ENCODE measurements around the gene SIGLEC9. TPM values are rescaled to one million over a fixed set of nuclear protein-coding genes. Genes with fewer than 3 reads are reported as not detected.

The SIGLEC9 gene
- total and polyA plus RNA-seq, 7 donors: 0.24 to 2.2 (median 0.73) TPM

DNA sequence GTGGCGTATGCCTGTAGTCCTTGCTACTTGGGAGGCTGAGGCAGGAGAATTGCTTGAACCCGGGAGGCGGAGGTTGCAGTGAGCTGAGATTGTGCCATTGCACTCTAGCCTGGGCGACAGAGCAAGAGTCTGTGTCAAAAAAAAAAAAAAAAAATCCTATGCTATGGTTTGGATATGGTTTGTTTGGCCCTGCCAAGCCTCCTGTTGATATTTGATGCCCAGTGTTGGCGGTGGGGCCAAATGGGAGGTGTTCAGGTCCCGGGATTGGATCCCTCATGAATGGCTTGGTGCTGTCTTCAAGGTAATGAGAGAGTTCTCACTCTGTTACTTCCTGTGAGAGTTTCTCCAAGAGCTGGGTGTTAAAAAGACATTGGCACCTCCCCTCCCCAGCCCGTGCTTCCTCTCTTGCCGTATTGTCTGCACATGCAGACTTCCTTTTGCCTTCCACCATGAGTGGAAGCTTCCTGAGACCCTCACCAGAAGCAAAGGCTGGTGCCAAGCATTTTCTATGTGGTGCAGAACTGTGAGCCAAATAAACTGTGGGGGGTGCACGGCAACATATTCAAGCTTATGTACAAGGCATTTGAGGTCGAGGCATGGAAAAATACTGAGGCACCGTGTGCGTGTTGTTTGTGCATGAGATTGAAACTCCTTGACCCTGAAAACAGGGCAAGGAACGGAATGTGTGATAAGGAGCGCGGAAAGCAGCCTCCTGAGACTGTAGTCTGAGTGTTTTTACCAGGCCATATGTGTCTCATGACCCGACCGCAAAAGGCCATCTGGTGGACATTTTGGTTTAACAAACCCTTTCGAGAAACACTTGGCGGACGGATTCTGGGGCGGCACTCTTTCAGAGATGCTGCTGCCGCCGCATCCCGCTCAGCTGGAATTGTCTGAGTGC, 7.3 kb downstream of the SIGLEC9 start:
- ATAC-seq (no peak), DNase-seq (no peak)
- Histone ChIP-seq H3K4me1 (no peaks in the 10 kb centered on the region), H3K27ac (no peak overlapping the region), H3K9me3 (no peaks in the 10 kb centered on the region), H3K36me3 (ENCODE audit: insufficient read depth in 1 of 2, low read depth in 1 of 2) (no peaks in the 10 kb centered on the region), H3K27me3 (ENCODE audit: insufficient read depth in 3 of 3, low read length in 2 of 3) (no peaks in the 10 kb centered on the region), H3K4me3 (no peak overlapping the region)
- TF ChIP-seq, protein P1, sequence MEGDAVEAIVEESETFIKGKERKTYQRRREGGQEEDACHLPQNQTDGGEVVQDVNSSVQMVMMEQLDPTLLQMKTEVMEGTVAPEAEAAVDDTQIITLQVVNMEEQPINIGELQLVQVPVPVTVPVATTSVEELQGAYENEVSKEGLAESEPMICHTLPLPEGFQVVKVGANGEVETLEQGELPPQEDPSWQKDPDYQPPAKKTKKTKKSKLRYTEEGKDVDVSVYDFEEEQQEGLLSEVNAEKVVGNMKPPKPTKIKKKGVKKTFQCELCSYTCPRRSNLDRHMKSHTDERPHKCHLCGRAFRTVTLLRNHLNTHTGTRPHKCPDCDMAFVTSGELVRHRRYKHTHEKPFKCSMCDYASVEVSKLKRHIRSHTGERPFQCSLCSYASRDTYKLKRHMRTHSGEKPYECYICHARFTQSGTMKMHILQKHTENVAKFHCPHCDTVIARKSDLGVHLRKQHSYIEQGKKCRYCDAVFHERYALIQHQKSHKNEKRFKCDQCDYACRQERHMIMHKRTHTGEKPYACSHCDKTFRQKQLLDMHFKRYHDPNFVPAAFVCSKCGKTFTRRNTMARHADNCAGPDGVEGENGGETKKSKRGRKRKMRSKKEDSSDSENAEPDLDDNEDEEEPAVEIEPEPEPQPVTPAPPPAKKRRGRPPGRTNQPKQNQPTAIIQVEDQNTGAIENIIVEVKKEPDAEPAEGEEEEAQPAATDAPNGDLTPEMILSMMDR (IDR thresholded peaks at IDR 0.05): no peak
- 43 to 50% (median 43%) methylated on average over 24 of the region's 24 CpGs for WGBS, 3 donors
- intact Hi-C loops (cut with DNase I): no loop called here

DNA sequence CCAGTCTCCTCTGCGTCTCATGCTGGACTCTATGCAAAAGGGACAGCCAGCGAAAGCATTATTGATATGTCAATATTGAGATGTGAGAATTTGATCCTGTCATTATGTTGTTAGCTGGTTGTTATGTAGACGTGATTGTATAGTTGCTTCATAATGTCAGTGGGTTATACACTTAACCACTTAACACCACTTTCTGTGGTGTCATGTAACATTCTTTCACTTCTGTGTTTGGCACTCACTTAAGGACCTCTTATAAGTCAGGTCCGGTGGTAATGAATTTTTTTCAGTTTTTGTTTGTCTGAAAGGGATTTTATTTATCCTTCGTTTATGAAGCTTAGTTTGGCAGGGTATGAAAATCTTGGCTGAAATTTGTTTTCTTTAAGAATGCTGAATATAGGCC, 10.3 kb downstream of the SIGLEC9 start:
- Histone ChIP-seq H3K27me3 (ENCODE audit: insufficient read depth in 3 of 3, low read length in 2 of 3) (no peaks in the 10 kb centered on the region), H3K4me1 (no peaks in the 10 kb centered on the region), H3K9me3 (no peaks in the 10 kb centered on the region), H3K36me3 (ENCODE audit: insufficient read depth in 1 of 2, low read depth in 1 of 2) (no peaks in the 10 kb centered on the region), H3K4me3 (no peak overlapping the region), H3K27ac (no peak overlapping the region)
- TF ChIP-seq, protein P1 (IDR thresholded peaks at IDR 0.05): no peak
- WGBS, 3 donors: 70 to 76% (median 73%) methylated on average over 5 of the region's 5 CpGs
- intact Hi-C loops (cut with DNase I): no loop called here
- ATAC-seq (no peak), DNase-seq (no peak)

DNA sequence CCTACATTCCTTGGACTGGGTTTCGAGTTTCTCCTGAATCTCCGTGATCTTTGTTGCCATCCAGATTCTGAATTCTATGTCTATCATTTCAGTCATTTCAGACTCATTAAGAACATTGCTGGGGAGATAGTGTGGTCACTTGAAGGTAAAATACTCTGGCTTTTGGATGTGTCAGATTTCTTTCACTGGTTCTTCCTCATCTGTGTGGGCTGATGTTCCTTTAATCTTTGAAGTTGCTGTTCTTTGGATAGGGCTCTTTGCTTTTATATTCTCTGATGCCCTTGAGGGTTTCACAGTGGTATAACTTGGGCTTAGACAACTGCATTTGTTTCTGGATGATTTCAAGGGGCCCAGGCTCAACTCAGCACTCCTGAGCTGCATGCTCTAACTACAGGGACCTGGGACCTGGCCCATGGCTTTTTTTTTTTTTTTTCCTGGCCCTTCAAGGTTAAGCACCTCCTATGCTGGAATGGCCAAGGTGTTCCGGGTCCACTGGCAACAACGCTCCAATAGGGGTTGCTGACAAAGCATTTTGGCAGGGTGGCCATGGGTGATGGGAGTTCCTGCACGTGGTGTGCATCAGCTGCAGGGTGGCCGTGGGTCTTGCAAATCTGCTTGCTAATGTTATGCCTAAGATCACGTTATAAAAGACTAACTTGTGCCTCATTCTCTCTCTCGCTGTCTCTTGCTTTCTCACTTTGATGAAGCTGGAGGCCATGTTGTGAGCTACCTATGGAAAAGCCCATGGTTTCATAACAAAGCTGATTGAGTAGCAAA, 11.5 kb downstream of the SIGLEC9 start:
- H3K4me1 ChIP-seq: no peaks in the 10 kb centered on the region
- no peaks in the 10 kb centered on the region for H3K9me3 ChIP-seq
- ATAC-seq: no peak
- no peak overlapping the region for H3K4me3 ChIP-seq
- intact Hi-C loops (cut with DNase I): no loop called here
- TF ChIP-seq, protein P1 (IDR thresholded peaks at IDR 0.05): no peak
- H3K27ac ChIP-seq: no peak overlapping the region
- H3K27me3 ChIP-seq (ENCODE audit: insufficient read depth in 3 of 3, low read length in 2 of 3): peaks cover 0 to under 1% (median 0%) of the 10 kb centered on the region in 3 donors
- 74 to 79% (median 76%) methylated on average over 8 of the region's 8 CpGs for WGBS, 3 donors
- H3K36me3 ChIP-seq (ENCODE audit: insufficient read depth in 1 of 2, low read depth in 1 of 2): no peaks in the 10 kb centered on the region
- DNase-seq: no peak

DNA sequence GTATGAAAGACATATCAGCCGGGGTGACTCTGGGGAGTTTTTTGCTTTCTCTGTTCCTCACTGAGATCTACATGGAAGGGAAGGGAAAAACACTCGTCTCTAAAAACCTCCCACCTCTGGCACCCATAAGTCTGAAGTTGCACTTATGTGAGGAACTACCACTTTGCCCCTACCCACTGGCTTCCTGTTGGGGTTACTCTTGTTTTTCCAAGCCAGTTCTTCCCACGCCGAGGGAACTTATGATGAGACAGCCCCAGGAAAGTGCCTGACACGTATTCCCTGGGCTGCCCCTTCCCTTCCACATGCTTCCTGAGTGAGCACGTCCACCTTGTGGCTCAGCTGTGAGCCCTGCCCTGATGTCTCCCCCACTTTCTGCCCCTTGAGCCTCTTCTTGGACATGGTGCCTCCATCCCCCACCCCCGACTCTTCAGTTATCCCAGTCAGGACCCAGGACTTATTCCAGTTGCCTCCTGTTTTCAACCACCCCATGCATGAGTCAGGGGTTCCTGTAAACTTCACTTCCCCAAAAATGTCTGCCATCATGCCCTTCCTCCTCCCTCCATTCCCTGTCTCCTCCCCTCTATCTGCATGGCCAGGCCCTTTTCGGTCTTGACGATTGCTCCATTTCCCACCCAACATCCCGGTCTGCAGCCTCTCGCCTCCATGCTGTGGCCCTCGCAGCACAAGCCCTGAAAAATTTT, 12.3 kb downstream of the SIGLEC9 start:
- WGBS, 3 donors: 58 to 68% (median 64%) methylated on average over 12 of the region's 12 CpGs
- intact Hi-C loops (cut with DNase I): no loop called here
- Histone ChIP-seq H3K9me3 (no peaks in the 10 kb centered on the region), H3K27me3 (ENCODE audit: insufficient read depth in 3 of 3, low read length in 2 of 3) (peaks cover 0 to 2% (median 0%) of the 10 kb centered on the region in 3 donors), H3K27ac (no peak overlapping the region), H3K4me1 (no peaks in the 10 kb centered on the region), H3K36me3 (ENCODE audit: insufficient read depth in 1 of 2, low read depth in 1 of 2) (no peaks in the 10 kb centered on the region), H3K4me3 (no peak overlapping the region)
- TF ChIP-seq, protein P1 (IDR thresholded peaks at IDR 0.05): no peak
- DNase-seq (no peak), ATAC-seq (peak in 2 of 4 donors; percentile 30 to 37)
